Ecto neural progenitor cell (in vitro differentiated cells): ENCODE measurements around the gene IL1F10.
A peak's percentile ranks its signal among the peaks of the same experiment; 100 is the strongest.

Source experiments
- DNase-seq: peaks from one replicate; pipeline ENCODE4 v3.0.0-alpha.2; 2018; ENCODE audit warnings: low spot score

IL1F10 gene

GRCh38 chr2:113112871-113113270 lies 45.1 kb downstream of the IL1F10 start:
- DNase-seq = no peak

DNA sequence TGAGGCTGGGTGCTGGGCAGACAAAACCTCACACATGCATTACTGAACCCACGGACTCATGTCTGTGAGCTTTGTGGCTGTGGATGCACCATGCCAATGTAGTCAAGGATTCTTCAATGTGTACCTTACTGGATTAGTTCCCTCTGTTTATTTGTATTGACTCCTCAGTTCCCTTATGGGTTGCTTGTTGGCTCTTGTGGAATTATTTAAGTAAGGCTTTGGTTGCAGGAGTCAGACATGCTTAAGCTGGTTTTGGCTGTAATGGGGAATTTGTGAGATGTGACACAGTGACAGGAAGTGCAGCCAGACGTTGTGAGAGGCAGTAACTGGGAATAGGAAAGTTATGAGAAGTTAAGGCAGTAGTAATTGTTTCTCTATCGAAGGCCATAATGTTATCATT lies 46.0 kb downstream of the IL1F10 start:
- no peak for DNase-seq

DNA sequence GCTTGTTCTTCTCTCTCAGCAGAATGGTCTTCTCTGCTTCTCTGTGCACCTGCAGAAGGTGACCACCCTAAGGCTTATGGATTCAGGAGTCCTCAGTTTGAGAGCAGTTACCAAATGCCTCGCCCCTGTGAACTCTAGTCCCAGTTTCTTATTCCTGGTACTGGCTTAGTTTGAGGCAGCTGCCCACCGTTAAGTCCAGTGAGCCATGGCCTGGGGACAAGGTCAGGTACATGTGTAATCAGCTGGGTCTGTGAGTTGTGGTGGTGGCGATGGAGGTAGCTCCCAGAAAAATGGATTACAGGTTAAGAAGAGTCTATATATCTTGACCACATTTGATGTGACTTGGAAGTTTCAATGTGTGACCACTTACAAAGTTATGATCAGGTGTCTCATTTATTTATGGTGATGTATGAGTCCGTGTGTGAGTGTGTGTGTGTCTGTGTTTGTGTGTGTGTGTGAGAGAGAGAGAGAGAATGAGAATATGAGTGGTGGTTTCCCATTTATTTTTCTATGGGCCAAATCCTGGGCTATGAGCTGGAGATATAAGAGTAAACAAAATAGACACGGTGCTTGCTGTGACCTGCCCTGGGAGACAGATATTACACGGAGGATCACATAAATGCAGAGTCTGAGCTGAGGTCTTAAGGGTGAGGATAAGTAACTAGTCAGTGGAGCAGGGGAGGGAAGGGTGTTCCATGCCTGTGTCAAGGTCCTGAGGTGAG lies 46.6 kb downstream of the IL1F10 start:
- DNase-seq = no peak

GRCh38 chr2:113114996-113115395 lies 47.2 kb downstream of the IL1F10 start:
- DNase-seq = no peak

GRCh38 chr2:113116100-113116958 lies 48.6 kb downstream of the IL1F10 start:
- no peak for DNase-seq

GRCh38 chr2:113117541-113118262 lies 49.9 kb downstream of the IL1F10 start:
- DNase-seq = peak; percentile 16

- DNase-seq = no peak
Measured at GRCh38 chr2:113118263-113118657, 50.5 kb downstream of the IL1F10 start.

- no peak for DNase-seq
Measured at GRCh38 chr2:113119111-113119510, 51.3 kb downstream of the IL1F10 start.

DNA sequence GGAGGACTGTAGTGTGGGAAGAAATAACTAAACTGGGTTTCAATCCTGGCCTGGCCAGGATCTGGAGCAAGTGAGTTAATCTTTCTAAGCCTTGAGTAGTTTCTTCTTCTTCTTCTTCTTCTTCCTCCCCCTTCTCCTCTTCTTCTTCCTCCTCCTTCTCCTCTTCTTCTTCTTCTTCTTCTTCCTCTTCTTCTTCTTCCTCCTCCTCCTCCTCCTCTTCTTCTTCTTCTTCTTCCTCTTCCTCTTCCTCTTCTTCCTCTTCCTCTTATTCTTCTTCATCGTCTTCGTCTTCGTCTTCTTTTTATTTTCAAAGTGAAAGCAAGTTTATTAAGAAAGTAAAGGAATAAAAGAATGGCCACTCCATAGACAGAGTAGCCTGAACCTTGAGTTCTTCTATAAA lies 53.1 kb downstream of the IL1F10 start:
- no peak for DNase-seq

DNA sequence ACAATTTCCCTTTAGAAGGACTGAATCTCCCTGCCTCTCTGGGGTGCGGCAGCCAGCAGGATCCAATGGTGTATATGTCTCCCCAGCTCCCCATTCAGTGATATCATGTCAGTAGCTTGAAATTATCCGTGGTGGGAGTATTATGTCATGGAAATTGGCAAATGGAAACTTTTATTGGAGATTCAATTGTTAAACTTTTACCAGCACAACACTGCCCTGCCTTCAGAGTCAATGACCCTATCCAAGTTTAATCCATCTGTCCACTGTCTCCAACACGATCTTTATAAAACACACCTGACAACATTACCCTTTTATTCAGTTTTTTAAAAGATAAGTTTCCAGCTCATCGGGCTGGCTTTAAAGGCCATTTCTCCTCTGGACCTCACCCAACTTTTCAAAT lies 54.6 kb downstream of the IL1F10 start:
- DNase-seq = no peak

- peak; percentile 5 for DNase-seq
Measured at GRCh38 chr2:113123726-113124125, 56.0 kb downstream of the IL1F10 start.

DNA sequence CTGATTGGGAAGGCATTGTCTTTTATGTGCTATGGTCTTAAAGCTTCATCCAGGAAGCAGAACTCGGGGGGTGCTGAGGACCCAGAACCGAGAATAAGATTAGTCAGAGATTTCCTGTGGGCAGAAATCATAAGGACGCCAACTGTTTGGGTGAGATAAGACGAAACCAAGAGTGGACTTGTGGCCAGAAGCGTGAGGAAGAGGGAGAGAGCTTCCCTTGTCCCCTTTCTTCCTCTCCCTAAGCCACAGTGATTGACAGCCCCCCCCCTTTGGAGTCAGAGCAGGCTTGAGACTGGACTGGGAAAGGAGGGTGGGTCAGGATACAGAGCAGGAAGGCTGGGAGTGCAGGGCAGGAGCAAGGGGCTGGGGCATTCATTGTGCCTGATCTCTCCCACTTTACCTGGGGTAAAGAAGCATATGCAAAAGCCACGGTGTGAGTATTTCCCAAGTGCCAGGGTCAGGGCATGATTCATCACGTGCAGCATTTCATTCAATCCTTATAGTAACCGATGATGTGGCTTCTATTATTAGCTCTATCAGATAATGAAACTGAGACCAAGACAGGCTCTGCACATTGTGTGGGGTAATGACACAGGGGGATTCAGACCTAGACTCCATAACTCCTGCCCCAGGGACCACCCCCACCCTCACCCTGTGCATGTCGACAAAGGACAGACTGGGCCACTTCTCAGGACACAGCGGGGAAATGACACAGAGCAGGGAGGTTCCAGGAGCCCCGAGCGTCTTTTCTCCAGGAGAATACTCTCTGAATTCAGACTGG lies 56.6 kb downstream of the IL1F10 start:
- DNase-seq = peak; percentile 29
